GM21360 (cell line): ENCODE results near the gene TRMT61A.

Source experiments
- ATAC-seq: cut with Tn5 transposase; IDR thresholded peaks from one replicate; pipeline ENCODE4 v1.9.1; 2021; ENCODE audit warnings: mild to moderate bottlenecking, moderate library complexity; ENCODE audit not compliant: unreplicated experiment

The TRMT61A gene

DNA sequence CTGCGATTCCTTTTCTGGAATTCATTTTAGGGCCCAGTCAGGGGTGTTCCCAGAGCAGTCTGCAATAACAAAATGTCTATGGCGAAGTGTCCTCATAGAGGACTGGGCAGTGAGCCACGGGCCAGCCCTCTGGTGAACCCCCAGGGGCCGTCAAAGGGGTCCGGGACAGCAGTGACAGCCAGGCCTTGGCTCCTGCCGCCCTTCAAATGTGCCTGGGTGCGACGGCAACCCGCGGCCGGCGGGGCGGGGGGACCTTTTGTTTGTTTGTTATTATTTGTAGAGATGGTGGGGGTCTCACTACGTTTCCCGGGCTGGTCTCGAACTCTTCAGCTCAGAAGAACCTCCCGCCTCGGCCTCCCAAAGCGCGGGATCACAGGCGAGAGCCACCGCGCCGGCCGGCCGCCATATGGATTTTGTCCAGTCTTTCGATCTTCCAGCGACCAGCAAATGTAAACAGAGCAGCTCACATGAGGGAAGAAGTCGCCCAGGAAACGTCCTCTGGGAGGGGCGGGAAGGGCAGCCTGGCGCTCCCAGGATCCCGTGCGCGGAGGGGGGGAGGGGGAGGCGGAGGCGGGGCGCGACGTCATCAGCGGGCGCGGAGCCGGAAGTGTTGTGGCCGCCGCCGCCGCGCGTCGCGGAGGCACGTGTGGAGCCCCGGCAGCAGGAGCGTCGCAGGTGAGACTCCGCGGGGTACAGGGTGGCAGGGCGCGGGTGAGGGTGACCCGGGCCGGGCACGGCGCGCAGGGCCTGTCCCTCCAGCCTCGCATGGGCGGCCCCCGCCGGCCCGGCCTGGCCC, at the start of gene TRMT61A:
Gene TRMT61A (plus strand): TSS at position 610 of the 796 bp plus-strand sequence. CDS start 783 bp downstream, outside the sequence.
- ATAC-seq = no peak

- ATAC-seq = peak; percentile 66
Measured at GRCh38 chr14:103480595-103480994, 48.4 kb upstream of the TRMT61A start.

GRCh38 chr14:103483600-103483999, 45.4 kb upstream of the TRMT61A start:
- ATAC-seq = no peak

DNA sequence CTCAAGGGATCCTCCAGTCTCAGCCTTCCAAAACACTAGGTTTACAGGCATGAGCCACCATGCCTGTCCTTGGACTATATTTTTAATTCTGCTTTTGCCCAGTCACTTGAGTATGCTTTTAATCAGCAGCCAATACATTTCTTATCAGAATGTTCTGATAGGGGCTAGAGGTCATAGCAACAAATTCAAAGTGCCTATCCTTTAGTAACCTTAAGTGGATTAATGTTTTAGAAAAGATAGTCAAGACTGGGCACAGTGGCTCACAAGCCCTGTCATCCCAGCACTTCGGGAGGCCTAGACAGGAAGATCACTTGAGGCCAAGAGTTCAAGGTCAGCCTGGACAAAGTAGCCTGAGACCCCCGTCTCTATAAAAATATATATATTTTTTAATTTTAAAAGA, 43.5 kb upstream of the TRMT61A start:
- ATAC-seq = no peak

GRCh38 chr14:103488071-103488470, 40.9 kb upstream of the TRMT61A start:
- ATAC-seq = no peak

DNA sequence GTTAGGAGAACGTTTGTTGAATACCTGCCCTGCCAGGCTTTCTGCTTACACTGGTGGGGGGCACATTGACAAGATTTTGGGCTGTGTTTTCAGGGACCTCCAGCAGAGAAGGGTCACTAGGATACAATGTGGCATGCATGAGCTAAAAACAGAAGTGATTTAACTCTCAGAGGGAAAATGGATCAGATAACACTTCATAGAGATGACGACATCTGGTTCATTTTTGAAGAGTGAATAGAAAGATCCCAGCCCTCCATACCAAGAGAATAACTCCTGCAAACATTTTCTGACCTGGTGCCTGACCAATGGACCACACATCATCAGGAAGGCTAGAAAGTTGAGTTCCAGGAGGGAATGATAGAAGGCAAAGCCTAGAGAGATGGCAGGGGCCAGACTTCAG, 40.0 kb upstream of the TRMT61A start:
- ATAC-seq = no peak

GRCh38 chr14:103489621-103490020, 39.4 kb upstream of the TRMT61A start:
- no peak for ATAC-seq

GRCh38 chr14:103491691-103492090, 37.3 kb upstream of the TRMT61A start:
- no peak for ATAC-seq

DNA sequence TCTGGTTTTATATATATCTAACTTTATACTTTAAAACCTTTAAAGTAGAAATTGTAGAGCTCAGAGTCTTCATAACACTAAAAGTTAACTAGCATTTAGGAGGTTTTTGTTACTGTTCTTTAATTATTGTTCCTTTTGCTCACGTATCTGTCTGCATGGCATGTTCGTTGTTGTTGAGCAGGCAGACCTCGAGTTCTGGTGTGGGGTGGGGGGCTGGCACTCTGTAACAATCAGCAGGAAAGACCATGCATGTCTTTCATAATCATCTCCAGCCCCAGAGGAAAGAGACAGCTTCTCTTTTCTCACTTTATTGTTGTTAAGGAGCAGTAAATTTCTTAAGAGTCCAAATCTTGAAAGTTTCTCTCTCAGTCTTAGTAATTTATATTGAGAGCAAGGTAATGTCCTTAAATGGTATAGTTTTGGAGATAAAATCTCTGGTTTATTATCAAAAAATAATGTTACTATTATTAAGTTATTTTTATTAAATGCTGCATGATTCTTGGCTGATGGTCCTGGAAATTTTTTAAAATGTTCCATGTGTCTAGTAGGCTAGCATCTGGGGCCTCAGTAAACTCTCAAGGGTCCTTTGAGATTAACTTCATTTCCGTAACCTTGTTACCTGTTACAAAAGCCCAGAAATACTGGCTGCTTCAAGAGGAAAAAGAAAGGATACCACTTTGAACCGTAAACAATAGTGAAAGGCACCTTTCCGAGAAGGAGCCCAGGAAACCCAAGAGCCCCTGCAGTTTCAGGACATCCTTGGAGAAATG, 36.7 kb upstream of the TRMT61A start:
- ATAC-seq = no peak

- no peak for ATAC-seq
Measured at GRCh38 chr14:103495854-103496253, 33.1 kb upstream of the TRMT61A start.

- no peak for ATAC-seq
Measured at GRCh38 chr14:103496776-103497175, 32.2 kb upstream of the TRMT61A start.

GRCh38 chr14:103499709-103500108, 29.3 kb upstream of the TRMT61A start:
- ATAC-seq = no peak

GRCh38 chr14:103500148-103500990, 28.6 kb upstream of the TRMT61A start:
- no peak for ATAC-seq

DNA sequence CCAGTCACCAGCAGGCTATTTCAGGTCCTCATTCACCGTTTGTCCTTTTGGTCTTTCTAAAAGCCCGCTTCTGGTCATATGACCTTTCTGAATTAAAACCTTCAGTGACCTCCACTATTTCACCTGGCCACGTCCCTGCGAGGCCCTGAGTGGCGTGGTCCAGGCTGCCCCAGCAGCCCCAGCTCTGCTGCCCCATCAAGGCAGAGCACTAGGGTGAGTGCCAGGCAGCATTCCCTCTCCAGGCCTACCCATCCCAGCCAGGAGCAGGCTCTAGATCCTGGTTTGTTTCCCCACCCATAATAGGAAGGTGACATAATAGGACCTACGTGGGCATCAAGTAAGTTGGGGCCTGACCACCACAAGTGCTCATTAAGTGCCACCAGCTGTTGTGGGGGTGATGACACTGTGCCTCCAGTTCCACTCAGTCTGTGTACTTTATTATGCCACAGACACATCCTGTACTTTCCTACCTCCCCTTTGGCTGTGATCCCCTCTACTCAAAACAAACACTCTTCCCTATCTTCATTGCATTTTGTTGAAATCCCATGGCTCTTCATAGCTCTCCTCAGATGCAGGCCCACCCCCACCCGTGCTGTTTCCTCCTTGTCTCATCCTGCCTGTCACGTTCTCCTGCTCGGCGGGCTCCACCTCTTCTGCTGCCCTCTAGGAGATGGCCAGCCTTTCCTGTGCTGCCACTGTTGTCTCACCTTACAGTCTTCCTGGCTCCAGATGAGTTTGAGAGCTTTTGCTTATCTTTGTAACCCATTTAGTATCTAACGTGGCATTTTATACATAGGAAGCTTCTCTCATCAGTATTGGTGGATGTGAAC, 27.7 kb upstream of the TRMT61A start:
- no peak for ATAC-seq

GRCh38 chr14:103501921-103502669, 26.9 kb upstream of the TRMT61A start:
- ATAC-seq = no peak

GRCh38 chr14:103502877-103503276, 26.1 kb upstream of the TRMT61A start:
- no peak for ATAC-seq

DNA sequence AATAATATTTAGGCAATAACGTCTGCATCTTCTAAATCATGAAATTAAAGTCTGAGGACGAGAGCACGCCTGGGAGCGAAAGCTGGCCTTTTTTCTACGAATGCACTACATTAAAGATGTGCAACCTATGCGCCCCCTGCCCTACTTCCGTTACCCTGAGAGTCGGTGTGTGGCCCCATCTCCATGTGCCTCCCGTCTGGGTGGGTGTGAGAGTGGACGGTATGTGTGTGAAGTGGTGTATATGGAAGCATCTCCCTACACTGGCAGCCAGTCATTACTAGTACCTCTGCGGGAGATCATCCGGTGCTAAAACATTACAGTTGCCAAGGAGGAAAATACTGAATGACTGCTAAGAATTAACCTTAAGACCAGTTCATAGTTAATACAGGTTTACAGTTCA, 25.7 kb upstream of the TRMT61A start:
- no peak for ATAC-seq

DNA sequence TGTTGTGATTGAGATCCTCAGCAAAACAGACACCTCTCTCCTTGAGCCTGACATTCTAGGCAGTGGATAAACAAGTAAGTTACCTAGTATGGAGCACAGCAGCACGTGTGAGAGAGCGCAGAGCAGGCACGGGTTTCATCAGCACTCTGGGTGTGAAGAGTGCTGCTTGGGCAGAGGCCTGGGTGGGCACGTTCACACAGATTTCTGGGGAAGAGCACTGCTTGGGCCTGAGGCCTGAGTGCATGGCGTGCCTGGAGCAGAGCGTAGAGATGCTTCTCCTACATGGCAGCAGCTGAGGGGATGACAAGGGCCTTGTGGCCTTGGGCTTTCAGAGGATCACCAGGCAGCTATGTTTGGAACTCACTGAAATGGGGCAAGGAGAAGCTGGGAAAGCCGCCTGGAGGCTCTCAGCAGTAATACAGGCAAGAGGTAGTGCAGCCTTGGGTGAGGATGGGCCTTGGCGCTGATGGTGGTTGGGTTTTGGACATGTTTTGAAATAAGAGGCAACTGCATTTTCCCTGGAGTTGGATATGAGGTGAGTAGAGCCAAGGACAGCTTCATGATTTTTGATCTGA, 23.9 kb upstream of the TRMT61A start:
- ATAC-seq = no peak

- no peak for ATAC-seq
Measured at GRCh38 chr14:103507751-103508150, 21.2 kb upstream of the TRMT61A start.
